ENCODE results near the gene TNFSF4.
"Not testable (repeated sequence)": the region's sequence is repeated elsewhere in the genome, so short reads cannot be mapped to it uniquely, and the experiment has no call there.

TNFSF4 gene, protein sequence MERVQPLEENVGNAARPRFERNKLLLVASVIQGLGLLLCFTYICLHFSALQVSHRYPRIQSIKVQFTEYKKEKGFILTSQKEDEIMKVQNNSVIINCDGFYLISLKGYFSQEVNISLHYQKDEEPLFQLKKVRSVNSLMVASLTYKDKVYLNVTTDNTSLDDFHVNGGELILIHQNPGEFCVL

DNA sequence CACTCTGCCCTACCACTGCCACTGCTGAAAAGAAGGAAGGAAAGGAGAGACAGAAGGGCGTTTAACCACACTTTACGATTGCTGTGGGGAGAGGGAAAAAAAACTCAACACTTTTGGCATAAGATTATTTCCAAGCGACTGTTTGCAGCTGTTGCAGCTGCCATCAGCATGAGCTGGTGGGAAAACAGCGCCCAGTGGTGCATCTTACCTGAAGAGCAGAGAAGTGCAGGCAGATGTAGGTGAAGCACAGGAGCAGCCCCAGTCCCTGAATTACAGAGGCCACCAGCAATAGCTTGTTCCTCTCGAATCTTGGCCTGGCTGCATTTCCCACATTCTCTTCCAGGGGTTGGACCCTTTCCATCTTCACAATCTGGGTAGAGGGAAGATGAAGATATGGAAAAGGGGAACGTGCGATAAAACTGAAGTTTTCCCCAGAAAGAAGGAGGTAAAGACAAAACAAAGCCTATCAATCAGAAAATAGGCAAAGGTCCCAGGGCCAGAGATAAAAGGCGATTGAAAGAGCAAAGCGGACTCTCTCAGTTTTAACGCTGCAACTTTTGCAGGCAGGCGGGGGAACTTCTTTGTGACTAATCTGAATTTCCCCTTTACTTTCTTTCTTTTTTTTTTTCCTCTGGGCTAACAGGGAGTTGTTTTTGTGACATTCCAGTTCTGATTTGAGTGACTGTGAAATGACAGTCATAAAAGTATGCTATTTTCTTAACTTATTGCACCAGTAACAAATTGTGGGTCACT lies at the start of gene TNFSF4:
Gene TNFSF4 (minus strand): TSS at position 516 of the 753 bp plus-strand sequence. CDS start 155 bp downstream, at position 361.
- Histone ChIP-seq H3K4me3 (no peak within 1 kb of the TSS), H3K27ac (peak within 1 kb of the TSS in 7 of 21 experiments; percentile 18 to 66 (median 29))

DNA sequence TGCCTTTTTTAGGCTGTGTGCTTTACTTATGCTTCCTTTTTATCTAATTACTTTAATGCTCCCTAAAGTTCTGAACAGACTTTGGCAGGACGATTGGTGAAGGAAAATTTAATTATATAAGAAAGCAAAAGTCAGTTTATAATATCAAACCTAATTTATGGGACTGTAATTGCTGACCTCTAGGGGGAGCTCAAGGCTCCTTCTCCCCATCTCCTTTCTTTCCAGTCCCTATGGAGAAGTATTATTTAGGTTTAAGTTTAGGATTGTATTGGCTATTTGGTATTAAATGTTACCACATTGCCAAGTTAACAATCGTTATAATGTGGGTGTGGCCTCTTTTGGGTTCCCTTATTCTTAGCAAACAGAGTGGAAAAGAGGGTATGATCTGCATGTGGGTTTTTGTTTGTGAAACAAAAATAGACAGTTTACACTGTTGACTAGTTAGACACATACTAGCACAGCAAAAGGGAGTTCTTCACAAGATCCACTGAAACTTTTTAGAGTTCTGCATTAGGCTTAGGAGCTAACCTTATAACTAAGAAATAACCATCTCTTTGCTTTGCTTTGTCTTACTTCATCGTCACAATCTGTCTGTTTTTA lies 48.2 kb upstream of the TNFSF4 start:
- Histone ChIP-seq H3K27ac (no peak overlapping the region), H3K4me3 (no peak overlapping the region)

DNA sequence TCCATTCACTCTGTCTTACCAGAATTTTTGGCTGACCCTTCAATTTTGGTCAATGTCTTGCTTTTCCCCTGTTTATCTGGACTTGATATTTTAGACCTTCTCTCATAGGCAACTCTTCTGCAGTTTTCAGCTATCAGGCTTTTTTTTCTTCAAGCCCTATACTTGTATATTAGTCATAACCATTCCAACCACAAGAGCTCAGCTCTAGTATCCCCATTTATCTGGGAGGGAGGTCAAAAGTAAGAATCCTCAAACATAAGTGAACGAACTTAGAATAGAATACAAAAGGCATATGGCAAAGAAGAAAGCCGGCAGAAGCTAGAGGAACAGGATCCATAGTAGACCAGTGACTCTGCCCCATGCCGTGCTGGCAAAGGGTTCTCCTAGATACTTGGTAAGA lies 45.9 kb upstream of the TNFSF4 start:
- Histone ChIP-seq H3K27ac (no peak overlapping the region), H3K4me3 (no peak overlapping the region)

DNA sequence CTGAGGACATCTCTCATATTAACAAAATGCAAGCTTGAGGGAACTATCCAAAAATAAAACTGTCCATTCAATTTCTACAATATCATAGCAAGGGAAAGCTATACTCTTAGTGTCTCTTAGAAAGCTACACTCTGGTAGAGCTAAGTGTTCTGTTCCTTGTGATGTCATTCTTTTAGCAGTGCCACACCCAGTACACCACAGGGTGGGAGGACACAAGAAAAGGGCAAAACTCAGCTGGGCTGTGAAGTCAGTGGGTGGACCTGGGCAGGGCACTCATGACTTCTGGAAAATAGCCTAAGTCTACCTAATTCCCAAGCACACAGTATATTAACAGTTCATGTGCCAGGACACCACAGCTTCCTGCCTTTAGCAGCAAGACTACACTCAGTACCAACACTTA lies 42.2 kb upstream of the TNFSF4 start:
- Histone ChIP-seq H3K27ac (no peak overlapping the region), H3K4me3 (no peak overlapping the region)

GRCh38 chr1:173248247-173248940 lies 41.3 kb upstream of the TNFSF4 start:
- H3K27ac ChIP-seq: no peak overlapping the region
- H3K4me3 ChIP-seq: no peak overlapping the region

- Histone ChIP-seq H3K27ac (no peak overlapping the region), H3K4me3 (no peak overlapping the region)
Observed at GRCh38 chr1:173245892-173246291, 38.8 kb upstream of the TNFSF4 start.

- Histone ChIP-seq H3K27ac (no peak overlapping the region), H3K4me3 (no peak overlapping the region)
Observed at GRCh38 chr1:173243300-173243699, 36.2 kb upstream of the TNFSF4 start.

- H3K4me3 ChIP-seq: no peak overlapping the region
Observed at GRCh38 chr1:173241528-173242347, 34.6 kb upstream of the TNFSF4 start.

GRCh38 chr1:173240609-173241008 lies 33.5 kb upstream of the TNFSF4 start:
- H3K4me3 ChIP-seq: no peak overlapping the region
- H3K27ac ChIP-seq: no peak overlapping the region

More at GRCh38 chr1:173241528-173242347, 34.6 kb upstream of the TNFSF4 start:
- H3K27ac ChIP-seq: no peak overlapping the region

DNA sequence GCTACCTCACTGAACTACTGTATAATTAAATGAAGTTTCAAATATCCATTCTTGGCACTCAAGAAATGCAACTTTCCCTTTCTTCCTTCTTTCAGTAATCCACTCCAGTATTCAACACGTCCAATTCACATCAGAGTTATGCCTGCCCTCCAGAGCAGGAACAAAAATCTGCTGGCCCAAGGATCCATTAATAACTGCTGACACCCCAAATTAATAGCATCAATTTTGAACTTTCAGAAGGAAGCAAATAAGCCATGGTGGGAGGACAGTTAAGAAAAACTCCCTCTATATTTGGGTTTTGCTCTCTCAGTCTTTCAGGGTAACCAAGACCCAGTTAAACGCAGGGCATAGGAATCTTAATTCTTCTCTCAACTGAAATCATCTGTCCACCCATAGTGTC lies 31.9 kb upstream of the TNFSF4 start:
- no peak overlapping the region for H3K4me3 ChIP-seq
- no peak overlapping the region for H3K27ac ChIP-seq

DNA sequence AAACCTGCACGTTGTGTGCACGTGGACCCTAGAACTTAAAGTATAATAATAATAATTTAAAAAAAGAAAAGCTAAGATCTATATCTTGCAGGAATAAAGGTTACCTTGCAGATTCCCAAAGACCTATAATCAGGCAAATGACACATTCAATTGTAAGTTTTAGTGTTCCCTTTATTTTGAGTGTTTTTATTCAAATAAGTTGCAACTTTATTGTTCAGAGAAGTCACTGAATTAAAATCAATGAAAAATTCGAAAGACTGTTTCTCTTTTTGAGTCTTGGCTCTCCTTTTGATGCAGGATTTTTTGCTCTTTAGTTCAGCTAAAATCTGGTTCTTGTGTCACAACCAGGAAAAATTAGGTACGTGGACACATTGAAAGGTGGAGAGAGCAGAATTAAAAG lies 27.8 kb upstream of the TNFSF4 start:
- no peak overlapping the region for H3K4me3 ChIP-seq
- no peak overlapping the region for H3K27ac ChIP-seq

GRCh38 chr1:173234434-173234833 lies 27.3 kb upstream of the TNFSF4 start:
- H3K27ac ChIP-seq, H3K4me3 ChIP-seq: not testable (repeated sequence)

DNA sequence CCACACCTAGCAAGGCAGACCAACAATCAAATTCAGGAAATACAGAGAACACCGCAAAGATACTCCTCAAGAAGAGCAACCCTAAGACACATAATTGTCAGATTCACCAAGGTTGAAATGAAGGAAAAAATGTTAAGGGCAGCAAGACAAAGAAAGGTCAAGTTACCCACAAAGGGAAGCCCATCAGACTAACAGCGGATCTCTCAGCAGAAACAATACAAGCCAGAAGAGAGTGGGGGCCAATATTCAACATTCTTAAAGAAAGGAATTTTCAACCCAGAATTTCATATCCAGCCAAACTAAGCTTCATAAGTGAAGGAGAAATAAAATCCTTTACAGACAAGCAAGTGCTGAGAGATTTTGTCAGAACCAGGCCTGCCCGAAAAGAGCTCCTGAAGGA lies 21.9 kb upstream of the TNFSF4 start:
- H3K27ac ChIP-seq, H3K4me3 ChIP-seq: not testable (repeated sequence)

- Histone ChIP-seq H3K27ac (no peak overlapping the region), H3K4me3 (no peak overlapping the region)
Observed at GRCh38 chr1:173224949-173225348, 17.8 kb upstream of the TNFSF4 start.

DNA sequence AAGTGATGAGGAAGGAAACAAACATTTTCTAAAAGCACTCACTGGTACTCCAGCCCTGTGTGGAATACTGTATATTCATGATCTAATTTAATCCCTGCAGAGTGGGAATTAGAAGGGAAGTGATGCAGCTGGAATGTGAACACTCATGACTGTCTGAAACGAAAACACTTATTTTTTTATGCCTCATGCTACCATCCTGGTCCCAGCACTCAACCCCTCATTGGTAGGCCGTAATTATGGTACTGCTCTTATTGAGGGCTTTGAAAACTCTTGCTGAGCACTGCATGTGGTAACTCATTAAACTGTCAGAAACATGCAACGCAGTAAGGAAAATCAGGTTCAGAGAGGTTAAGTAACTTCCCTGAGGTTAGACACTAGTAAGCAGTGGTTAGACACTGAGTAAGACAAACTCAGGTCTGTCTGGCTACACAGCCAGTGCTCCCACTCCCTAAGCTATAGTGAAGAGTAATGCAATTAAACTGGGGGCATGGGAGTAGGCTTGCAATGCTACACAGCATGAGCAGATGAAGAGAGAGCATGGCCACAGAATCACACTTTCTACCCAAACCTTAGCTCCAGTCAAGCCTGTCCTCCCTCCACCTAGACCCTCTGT lies 17.3 kb upstream of the TNFSF4 start:
- H3K4me3 ChIP-seq: no peak overlapping the region
- H3K27ac ChIP-seq: no peak overlapping the region

DNA sequence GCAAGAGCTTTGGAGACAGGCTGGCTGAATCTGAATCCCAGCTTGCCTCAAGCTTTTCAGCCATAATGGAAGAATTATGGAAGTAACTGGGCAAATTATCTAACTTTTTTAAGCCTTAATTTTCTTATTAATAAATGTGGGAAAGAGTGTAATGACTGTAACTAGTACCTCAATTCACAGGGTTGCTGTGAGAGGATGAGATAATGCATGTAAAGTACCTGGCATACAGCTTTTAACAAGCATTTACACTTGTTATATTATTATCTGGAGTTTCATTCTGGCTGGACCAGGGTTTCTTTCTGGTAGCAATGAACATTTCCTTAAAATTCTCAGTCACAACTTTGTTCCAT lies 15.9 kb upstream of the TNFSF4 start:
- no peak overlapping the region for H3K4me3 ChIP-seq
- H3K27ac ChIP-seq: no peak overlapping the region

DNA sequence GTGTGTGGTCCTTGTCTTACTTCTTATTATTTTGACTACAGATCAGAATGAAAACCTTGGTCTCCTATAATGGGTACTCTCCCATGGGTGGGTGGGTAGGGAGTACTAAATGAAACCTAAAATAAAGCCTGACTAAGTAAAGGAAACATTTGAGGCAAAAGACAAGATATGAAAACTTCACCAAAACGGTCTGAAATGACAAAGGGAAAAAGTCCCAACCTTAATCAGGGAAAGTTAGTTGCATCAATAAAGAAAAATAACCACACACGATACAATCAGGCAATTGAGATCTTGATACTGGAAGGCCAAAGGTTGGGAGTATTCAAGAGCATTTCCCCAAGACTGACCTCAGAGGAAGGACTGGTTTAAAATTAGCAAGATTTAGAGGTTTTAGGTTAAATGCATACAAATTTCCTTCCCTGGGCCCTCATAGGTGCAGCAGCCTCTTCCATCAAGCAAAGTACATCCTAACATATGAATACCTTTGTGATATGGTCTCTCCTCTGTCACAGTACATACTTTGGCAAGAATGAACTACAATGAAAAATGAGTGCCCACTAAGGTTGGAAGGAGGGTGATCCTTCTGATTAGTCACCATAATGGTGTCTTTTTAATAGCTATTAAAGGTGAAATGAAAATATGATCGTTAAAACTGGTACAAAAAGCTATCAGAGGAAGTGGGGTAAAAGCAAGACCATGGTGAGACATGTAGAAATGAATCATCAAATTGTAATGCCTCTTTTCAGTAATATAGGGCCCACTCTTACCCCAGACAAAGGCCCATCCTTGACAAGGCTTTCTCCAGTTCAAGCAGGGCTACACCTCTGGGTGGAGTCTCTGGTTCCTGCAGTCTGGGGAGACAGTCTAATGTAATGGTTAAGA lies 15.3 kb upstream of the TNFSF4 start:
- Histone ChIP-seq H3K27ac (no peak overlapping the region), H3K4me3 (no peak overlapping the region)

- H3K4me3 ChIP-seq: no peak overlapping the region
- H3K27ac ChIP-seq: no peak overlapping the region
Observed at GRCh38 chr1:173220157-173220556, 13.0 kb upstream of the TNFSF4 start.

DNA sequence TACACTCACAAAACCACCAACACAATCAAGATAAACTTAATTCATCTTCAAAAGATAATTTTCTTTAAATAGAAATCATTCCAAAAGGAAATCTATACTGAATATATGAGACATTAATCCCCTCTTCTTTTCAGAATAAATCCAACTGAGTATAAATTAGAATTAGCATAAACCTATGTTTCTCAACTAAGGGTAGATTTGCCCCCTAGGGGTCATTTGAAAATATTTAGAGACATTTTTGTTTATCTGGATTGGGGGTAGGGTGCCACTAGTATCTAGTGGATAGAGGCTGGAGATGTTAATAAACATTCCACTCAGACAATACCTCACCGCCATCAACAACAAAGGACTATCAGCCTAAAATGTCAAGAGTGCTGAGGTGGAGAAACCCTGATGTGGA lies 6.5 kb upstream of the TNFSF4 start:
- Histone ChIP-seq H3K27ac (no peak overlapping the region), H3K4me3 (no peak overlapping the region)
